HepG2 (cell line): ENCODE measurements around the gene CIITA. TPM values are rescaled to one million over a fixed set of nuclear protein-coding genes. Genes with fewer than 3 reads are reported as not detected.

Source experiments
- ADNP ChIP-seq: sonication (generic); formaldehyde crosslinking; IDR thresholded peaks from 2 replicates; pipeline ENCODE4 v1.4.0; 2020; ENCODE audit warnings: missing genetic modification reagents
- CAMTA2 ChIP-seq: sonication (generic); formaldehyde crosslinking; IDR thresholded peaks from 2 replicates; pipeline ENCODE4 v1.4.0; 2020; ENCODE audit warnings: mild to moderate bottlenecking, missing genetic modification reagents, borderline replicate concordance
- CBX5 ChIP-seq: sonication (generic); formaldehyde crosslinking; IDR thresholded peaks from 2 replicates; pipeline ENCODE4 v1.4.0; 2020; ENCODE audit warnings: missing genetic modification reagents, borderline replicate concordance
- DPF2 ChIP-seq: sonication (generic); formaldehyde crosslinking; IDR thresholded peaks from 2 replicates; pipeline ENCODE4 v1.4.0; 2020; ENCODE audit warnings: mild to moderate bottlenecking, low read depth, missing genetic modification reagents, borderline replicate concordance
- MAF1 ChIP-seq: sonication (generic); formaldehyde crosslinking; IDR thresholded peaks from 2 replicates; pipeline ENCODE4 v1.5.0; 2020; ENCODE audit warnings: missing genetic modification reagents, borderline replicate concordance
- U2AF1 ChIP-seq: fragments of 200-400 bp; formaldehyde crosslinking; optimal IDR thresholded peaks from 2 replicates; pipeline ENCODE3; 2017; ENCODE audit warnings: mild to moderate bottlenecking, low read depth, low read length
- XBP1 ChIP-seq: sonication (generic); formaldehyde crosslinking; IDR thresholded peaks from 2 replicates; pipeline ENCODE4 v1.5.0; 2020; ENCODE audit warnings: missing genetic modification reagents
- ZNF326 ChIP-seq: sonication (generic); formaldehyde crosslinking; IDR thresholded peaks from 2 replicates; pipeline ENCODE4 v1.4.0; 2020; ENCODE audit warnings: missing genetic modification reagents, borderline replicate concordance
- ZNF589 ChIP-seq: sonication (generic); formaldehyde crosslinking; conservative IDR thresholded peaks from 2 replicates; pipeline ENCODE4 v1.8.0; 2022; ENCODE audit warnings: mild to moderate bottlenecking, moderate library complexity, missing genetic modification reagents
- polyA plus RNA-seq, 8 experiments: library from polyadenylated mRNA; depleted of rRNA in 3 of 8; stranded (reverse) in 7 of 8; unstranded in 1 of 8; fragments of >200 nt; fragmentation: Illumina TruSeq in 4 of 8; extraction: Trizol in 4 of 8; gene quantifications; 2 replicates each; pipeline versions ENCODE4 v1.2.1 to v1.2.3, GENCODE V29; 2011 to 2016; ENCODE audit warnings: low read depth in 4 of 8, missing spikeins in 1 of 8, mixed read lengths in 1 of 8; ENCODE audit not compliant: insufficient read depth in 1 of 8
- total RNA-seq, 5 experiments: library from RNA; depleted of rRNA; stranded (reverse); fragments of >200 nt; fragmentation: Illumina TruSeq; extraction: Trizol; gene quantifications; 2 replicates each; pipeline ENCODE4 v1.2.3, GENCODE V29; 2016; ENCODE audit warnings: low read depth in 1 of 5
- TF ChIP-seq, protein P1 (sequence below): sonication (generic); formaldehyde crosslinking; IDR thresholded peaks from 2 replicates; pipeline ENCODE4 v1.8.1; 2023; ENCODE audit warnings: mild to moderate bottlenecking, missing genetic modification reagents
- TF ChIP-seq, protein P2 (sequence below): sonication (generic); formaldehyde crosslinking; conservative IDR thresholded peaks from 2 replicates; pipeline ENCODE4 v1.5.0; 2020; ENCODE audit warnings: missing genetic modification reagents
- TF ChIP-seq, protein P3 (sequence below): sonication (generic); formaldehyde crosslinking; IDR thresholded peaks from 2 replicates; pipeline ENCODE4 v1.9.0; 2022; ENCODE audit warnings: low read depth, missing genetic modification reagents
- TF ChIP-seq, protein P4 (sequence below): sonication (generic); formaldehyde crosslinking; IDR thresholded peaks from 2 replicates; pipeline ENCODE4 v1.4.0; 2020; ENCODE audit warnings: missing genetic modification reagents
- TF ChIP-seq, protein P5 (sequence below): sonication (generic); formaldehyde crosslinking; IDR thresholded peaks from 2 replicates; pipeline ENCODE4 v1.4.0; 2020; ENCODE audit warnings: missing genetic modification reagents, borderline replicate concordance
- TF ChIP-seq, protein P6 (sequence below): sonication (generic); formaldehyde crosslinking; IDR thresholded peaks from 2 replicates; pipeline ENCODE4 v1.8.1; 2023; ENCODE audit warnings: mild to moderate bottlenecking, inconsistent platforms, moderate library complexity, missing genetic modification reagents, borderline replicate concordance
- TF ChIP-seq, protein P7 (sequence below): sonication (generic); formaldehyde crosslinking; IDR thresholded peaks from 2 replicates; pipeline ENCODE4 v1.5.0; 2020; ENCODE audit warnings: missing genetic modification reagents, mild to moderate bottlenecking, borderline replicate concordance

CIITA gene
- total and polyA plus RNA-seq, 2 of the 13 experiments (the other 11 are each of a cell fraction or from before 2014, with no cell fraction given) = 0.08 to 0.09 TPM

DNA sequence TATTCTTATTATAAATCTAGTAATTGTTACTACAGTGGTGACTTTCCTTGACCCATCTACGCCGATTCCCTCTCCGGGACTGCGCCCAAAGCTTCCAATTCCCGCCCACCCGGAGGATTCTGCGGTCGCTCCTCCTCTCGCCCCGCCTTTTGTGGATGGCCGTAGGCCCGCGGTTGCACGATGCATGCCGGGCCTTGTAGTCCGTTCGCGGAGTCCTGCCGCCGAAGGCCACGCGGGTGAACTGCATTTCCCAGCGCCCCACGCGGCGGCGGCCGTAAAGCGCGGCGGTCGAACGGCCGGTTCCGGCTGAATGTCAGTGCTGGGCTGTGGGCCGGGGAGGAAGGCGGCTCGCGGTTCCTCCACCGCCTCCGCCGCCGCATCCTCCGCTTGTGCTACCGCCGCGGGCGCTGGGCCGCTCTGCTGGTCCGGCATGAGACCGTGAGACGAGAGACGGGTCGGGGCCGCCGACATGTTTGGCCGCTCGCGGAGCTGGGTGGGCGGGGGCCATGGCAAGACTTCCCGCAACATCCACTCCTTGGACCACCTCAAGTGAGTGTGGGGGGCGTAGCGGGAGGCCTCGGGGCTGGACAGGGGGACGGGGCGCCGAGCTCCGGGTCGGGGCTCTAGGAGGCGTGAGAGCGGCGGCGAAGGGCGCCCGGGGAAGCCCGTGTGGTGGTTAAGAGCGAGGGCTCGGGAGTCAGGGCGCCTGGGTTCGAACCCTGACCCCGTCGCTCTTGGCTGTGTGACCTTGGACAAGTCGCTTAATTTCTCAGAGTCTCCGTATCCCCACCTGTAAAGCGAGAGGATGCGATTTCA is 67.5 kb downstream of the CIITA start, which contains the start of gene CLEC16A (continued):
- TF ChIP-seq, protein P1, sequence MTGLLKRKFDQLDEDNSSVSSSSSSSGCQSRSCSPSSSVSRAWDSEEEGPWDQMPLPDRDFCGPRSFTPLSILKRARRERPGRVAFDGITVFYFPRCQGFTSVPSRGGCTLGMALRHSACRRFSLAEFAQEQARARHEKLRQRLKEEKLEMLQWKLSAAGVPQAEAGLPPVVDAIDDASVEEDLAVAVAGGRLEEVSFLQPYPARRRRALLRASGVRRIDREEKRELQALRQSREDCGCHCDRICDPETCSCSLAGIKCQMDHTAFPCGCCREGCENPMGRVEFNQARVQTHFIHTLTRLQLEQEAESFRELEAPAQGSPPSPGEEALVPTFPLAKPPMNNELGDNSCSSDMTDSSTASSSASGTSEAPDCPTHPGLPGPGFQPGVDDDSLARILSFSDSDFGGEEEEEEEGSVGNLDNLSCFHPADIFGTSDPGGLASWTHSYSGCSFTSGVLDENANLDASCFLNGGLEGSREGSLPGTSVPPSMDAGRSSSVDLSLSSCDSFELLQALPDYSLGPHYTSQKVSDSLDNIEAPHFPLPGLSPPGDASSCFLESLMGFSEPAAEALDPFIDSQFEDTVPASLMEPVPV (CRISPR knock-in tag) = peak; percentile 88
- TF ChIP-seq ADNP (no peak), CAMTA2 (CRISPR knock-in tag) (peak; percentile 89), MAF1 (CRISPR knock-in tag) (peak; percentile 91; the same call in 1 of the 2 replicates), CBX5 (CRISPR knock-in tag) (peak; percentile 98), XBP1 (no peak), U2AF1 (no peak), DPF2 (no peak), ZNF589 (CRISPR knock-in tag) (no peak), ZNF326 (CRISPR knock-in tag) (no peak)
- TF ChIP-seq, protein P2, sequence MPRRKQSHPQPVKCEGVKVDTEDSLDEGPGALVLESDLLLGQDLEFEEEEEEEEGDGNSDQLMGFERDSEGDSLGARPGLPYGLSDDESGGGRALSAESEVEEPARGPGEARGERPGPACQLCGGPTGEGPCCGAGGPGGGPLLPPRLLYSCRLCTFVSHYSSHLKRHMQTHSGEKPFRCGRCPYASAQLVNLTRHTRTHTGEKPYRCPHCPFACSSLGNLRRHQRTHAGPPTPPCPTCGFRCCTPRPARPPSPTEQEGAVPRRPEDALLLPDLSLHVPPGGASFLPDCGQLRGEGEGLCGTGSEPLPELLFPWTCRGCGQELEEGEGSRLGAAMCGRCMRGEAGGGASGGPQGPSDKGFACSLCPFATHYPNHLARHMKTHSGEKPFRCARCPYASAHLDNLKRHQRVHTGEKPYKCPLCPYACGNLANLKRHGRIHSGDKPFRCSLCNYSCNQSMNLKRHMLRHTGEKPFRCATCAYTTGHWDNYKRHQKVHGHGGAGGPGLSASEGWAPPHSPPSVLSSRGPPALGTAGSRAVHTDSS = peak; percentile 99
- TF ChIP-seq, protein P3, sequence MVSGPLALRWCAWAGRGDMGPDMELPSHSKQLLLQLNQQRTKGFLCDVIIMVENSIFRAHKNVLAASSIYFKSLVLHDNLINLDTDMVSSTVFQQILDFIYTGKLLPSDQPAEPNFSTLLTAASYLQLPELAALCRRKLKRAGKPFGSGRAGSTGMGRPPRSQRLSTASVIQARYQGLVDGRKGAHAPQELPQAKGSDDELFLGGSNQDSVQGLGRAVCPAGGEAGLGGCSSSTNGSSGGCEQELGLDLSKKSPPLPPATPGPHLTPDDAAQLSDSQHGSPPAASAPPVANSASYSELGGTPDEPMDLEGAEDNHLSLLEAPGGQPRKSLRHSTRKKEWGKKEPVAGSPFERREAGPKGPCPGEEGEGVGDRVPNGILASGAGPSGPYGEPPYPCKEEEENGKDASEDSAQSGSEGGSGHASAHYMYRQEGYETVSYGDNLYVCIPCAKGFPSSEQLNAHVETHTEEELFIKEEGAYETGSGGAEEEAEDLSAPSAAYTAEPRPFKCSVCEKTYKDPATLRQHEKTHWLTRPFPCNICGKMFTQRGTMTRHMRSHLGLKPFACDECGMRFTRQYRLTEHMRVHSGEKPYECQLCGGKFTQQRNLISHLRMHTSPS (CRISPR knock-in tag) = no peak
- TF ChIP-seq, protein P4, sequence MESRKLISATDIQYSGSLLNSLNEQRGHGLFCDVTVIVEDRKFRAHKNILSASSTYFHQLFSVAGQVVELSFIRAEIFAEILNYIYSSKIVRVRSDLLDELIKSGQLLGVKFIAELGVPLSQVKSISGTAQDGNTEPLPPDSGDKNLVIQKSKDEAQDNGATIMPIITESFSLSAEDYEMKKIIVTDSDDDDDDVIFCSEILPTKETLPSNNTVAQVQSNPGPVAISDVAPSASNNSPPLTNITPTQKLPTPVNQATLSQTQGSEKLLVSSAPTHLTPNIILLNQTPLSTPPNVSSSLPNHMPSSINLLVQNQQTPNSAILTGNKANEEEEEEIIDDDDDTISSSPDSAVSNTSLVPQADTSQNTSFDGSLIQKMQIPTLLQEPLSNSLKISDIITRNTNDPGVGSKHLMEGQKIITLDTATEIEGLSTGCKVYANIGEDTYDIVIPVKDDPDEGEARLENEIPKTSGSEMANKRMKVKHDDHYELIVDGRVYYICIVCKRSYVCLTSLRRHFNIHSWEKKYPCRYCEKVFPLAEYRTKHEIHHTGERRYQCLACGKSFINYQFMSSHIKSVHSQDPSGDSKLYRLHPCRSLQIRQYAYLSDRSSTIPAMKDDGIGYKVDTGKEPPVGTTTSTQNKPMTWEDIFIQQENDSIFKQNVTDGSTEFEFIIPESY (CRISPR knock-in tag) = peak; percentile 80
- TF ChIP-seq, protein P5, sequence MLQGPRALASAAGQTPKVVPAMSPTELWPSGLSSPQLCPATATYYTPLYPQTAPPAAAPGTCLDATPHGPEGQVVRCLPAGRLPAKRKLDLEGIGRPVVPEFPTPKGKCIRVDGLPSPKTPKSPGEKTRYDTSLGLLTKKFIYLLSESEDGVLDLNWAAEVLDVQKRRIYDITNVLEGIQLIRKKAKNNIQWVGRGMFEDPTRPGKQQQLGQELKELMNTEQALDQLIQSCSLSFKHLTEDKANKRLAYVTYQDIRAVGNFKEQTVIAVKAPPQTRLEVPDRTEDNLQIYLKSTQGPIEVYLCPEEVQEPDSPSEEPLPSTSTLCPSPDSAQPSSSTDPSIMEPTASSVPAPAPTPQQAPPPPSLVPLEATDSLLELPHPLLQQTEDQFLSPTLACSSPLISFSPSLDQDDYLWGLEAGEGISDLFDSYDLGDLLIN = peak; percentile 98; the same call in 1 of the 2 replicates
- TF ChIP-seq, protein P6, sequence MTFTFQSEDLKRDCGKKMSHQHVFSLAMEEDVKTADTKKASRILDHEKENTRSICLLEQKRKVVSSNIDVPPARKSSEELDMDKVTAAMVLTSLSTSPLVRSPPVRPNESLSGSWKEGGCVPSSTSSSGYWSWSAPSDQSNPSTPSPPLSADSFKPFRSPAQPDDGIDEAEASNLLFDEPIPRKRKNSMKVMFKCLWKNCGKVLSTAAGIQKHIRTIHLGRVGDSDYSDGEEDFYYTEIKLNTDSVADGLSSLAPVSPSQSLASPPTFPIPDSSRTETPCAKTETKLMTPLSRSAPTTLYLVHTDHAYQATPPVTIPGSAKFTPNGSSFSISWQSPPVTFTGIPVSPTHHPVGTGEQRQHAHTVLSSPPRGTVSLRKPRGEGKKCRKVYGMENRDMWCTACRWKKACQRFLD (CRISPR knock-in tag) = peak; percentile 92
- TF ChIP-seq, protein P7, sequence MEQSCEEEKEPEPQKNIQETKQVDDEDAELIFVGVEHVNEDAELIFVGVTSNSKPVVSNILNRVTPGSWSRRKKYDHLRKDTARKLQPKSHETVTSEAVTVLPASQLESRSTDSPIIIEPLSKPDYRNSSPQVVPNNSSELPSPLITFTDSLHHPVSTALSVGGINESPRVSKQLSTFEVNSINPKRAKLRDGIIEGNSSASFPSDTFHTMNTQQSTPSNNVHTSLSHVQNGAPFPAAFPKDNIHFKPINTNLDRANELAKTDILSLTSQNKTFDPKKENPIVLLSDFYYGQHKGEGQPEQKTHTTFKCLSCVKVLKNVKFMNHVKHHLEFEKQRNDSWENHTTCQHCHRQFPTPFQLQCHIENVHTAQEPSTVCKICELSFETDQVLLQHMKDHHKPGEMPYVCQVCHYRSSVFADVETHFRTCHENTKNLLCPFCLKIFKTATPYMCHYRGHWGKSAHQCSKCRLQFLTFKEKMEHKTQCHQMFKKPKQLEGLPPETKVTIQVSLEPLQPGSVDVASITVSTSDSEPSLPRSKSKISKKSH = peak; percentile 98
